NCI-H2081 treated with DMSO at 0.1 percent for 48 hours (cell line): Measurements from ENCODE around the gene DDX10.
A peak's percentile ranks its signal among the peaks of the same experiment; 100 is the strongest.
"Not testable (repeated sequence)": the region's sequence is repeated elsewhere in the genome, so short reads cannot be mapped to it uniquely, and the experiment has no call there.

Source experiments
- DNase-seq: peaks from one replicate; lab custom pipeline; 2025; lab: John Stamatoyannopoulos, UW

Gene DDX10

DNA sequence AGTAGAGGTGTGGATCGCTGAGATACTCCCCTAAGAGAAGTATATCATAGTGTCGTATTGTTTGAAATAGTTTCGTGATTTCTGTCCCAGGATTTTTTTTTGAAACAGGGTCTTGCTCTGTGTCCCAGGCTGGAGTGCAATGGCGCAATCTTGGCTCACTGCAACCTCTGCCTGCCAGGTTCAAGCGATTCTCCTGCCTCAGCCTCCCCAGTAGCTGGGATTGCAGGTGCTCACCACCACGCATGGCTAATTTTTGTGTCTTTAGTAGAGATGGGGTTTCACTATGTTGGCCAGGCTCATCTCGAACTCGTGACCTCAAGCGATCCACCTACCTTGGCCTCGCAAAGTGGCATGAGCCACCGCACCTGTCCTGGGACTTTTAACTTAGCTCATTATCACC, 159.1 kb downstream of the DDX10 start:
- DNase-seq = not testable (repeated sequence)

DNA sequence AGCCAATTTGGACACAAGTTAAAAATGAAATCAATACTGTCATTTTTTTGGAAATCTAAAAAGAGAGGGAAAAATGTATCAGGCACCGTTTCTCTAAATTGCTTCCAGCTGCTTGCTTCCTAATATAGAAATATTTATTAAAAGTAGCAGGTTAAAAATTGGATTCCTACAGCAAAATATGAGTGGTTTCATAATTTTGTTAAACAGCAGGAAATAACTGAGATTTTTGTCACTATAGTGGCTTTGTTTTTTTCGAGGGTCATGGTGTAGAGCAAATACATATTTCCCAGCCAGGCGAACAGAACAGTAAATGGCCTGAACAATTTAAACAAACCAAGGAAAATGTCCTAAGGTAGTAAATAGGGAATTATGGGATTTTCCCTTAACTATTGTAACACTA, 159.7 kb downstream of the DDX10 start:
- DNase-seq = no peak

DNA sequence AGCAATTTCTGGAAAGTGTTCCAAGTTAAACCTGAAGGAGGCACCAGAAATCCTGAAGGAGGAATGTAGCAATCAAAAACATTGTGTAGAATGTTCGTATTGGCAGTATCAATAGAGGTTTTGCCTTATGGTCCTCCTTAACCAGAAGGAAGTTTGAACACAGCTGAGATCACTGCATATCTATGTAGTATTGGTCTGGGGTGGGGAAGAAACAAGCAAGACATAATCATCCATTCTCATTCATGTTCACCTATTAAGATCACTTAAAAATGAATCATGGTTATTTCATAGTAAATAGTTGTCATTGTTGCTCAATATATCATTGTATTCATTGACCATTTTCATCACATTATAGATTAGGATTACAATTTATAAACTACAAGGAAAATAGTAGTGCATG, 160.5 kb downstream of the DDX10 start:
- no peak for DNase-seq

DNA sequence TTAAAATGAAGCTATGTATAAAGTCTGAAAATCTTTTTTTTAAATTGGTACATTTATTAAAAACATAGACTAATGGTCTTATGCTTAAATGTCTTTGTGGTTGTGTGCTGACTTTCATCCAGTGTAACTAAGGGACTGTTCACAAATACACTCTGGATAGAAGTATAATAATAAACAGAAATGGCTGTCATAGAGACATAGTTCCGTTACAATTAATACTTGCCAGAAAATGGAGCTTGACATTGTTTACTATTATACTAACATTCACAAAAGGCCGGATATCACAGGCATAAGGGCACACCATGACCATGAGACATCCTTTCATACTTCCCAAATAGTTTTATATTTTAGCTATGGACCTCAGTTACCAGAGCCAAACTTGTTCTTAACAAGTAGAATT, 161.3 kb downstream of the DDX10 start:
- DNase-seq = no peak

DNA sequence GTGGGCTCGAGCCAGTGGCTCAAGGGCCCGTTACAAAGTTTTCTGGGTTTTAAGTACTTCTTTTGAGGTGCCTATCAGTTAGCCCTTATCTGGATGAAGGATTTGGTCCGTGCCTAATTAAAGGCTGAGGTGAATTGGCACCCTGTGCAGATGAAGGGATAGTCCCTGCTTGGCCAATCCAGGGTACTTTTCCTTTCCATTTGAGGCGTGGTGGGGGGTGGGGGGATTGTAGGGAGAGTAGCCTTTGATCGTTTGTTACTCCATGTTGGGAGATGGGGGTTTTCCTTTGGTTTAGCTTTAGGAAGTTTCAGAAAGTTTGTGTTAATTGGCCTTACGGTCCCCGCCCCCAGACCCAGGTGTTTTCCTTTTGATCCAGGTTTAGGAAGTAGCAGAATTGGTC, 170.8 kb downstream of the DDX10 start:
- no peak for DNase-seq

DNA sequence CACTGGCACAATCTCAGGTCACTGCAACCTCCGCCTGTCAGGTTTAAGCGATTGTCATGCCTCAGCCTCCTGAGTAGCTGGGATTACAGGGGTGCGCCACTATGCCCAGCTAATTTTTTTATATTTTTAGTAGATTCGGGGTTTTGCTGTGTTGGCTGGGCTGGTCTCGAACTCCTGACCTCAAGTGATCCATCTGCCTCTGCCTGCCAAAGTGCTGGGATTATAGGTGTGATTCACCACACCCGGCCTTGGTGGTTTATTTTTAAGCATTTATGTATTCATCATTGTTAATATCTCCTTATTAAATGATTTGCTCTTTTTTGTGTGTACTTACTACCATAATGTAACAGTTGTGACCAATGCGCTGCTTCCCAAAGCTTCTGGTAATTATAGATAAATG, 171.7 kb downstream of the DDX10 start:
- DNase-seq = no peak

DNA sequence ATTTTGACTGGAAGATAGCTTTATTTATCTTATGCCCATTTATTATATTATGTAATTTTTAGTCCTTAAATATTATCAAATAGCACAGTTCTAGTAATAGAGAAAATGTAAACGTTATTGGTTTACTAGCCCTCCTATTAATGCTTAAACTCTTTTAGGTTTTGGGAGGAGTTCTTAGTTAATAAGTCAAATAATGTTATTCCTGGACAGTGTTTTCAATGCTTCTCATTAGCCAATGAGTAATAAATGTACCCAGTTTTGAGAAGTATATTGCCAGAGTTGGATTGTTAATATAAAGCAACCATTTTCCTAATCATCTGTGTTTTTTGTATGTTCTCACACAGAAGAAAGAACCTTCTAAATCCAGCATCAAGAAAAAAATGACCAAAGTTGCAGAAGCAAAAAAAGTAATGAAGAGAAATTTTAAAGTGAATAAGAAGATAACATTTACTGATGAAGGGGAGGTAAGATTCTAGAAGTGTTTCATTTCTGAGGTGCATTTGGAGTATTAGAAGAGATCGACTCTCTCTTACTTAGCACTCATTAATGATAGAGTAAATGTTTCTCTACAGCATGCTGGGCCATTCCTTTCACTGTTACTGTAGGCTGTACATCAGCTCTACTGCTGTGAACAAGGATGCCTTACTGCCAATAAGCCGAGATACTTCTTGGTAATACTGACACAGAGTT, 173.4 kb downstream of the DDX10 start:
- DNase-seq = no peak

DNA sequence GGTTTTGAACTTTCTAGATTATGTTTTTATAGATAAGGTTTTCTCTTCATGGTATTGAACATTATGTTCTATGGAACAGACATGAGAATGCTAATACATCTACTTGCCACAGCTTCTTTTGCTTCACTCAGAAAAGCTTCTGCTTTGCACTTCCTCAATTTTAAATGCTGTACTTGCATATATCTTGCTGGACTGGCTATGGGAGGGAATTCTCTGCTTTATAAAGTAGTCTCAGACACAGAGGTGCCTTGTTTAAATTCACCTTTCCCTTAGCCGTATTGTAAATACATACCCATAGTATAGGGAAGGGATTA, 173.9 kb downstream of the DDX10 start:
- DNase-seq = no peak

DNA sequence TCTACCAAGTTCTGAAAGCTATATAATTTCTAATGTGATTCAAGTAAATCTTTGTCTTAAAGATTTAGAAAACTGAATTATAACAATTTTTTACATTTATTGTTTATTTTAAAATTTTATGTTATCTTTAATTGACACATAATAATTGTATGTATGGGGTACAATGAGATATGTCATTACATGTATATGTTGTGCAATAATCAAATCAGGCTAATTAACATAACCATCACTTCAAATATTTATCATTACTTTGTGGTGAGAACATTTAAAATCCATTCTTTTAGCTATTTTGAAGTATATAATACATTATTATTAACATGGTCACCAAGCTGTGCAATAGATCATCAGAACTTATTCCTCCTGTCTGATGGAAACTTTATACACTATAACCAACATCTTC, 181.1 kb downstream of the DDX10 start:
- DNase-seq = no peak

DNA sequence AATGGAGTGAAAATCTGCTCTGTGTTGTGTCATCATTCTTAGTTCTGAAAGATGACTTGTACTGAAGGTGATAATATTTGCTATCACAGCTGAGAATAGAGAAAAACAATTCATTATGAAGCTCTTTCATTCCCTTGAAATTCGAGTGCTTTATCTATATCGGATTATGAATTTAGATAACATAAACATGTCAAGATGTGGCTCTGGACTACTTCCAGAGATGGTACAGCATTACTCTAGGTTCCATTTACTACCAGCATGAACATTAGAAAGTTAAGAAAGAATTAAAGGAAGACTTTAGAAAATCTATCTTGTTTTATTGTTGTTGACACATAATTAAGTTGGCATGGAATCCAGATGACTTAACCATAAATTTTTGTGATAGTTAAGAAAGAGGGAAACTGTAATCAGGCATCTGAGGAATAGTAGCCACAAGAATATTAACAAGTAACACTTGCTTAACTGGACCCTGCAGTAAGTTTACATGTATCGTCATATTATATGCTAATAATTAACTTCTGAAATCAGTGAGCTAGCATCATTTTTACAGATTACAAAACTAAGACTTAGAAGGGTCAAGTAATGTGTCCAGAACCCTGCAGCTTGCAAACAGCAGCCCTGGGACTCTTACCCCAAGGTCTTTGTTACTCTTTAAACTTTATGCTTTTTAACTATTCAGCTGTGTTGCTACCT, 182.6 kb downstream of the DDX10 start:
- no peak for DNase-seq

DNA sequence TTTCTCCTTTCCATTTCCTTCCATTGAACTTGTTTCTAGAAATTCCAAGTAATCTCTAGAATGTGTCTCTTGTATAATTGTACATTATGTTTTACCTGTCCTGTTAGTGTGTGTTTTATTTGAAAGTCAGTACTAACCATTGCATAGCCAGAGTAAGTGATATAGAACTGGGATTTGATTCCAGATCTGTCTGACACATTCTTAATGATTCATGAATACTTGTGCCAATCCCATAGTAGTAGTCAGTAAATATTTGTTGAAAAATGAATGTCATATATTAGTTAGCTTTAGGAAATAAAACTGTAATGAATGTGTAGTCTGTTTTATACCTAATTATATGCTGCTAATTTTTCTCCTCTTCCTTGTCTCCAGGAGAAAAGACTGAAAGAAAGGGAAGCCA, 186.9 kb downstream of the DDX10 start:
- no peak for DNase-seq

DNA sequence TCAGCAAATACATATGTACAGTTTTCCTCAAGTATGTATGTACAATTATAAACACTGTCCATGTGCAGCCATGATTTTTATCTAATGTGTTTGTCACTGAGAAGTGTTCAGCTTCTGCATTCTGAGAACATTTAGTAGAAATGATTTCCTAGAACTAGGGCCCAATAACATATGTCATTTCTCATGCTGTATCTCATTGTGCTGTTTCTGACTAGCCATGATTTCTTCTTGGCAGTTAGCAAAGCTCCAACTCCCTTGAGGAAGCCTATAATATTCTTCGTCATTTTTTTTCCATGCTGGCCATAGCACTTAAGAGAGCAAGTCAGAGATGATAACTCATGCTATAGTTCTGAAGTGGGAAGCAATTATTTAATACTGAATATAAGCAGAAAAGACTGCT, 187.8 kb downstream of the DDX10 start:
- DNase-seq = no peak

DNA sequence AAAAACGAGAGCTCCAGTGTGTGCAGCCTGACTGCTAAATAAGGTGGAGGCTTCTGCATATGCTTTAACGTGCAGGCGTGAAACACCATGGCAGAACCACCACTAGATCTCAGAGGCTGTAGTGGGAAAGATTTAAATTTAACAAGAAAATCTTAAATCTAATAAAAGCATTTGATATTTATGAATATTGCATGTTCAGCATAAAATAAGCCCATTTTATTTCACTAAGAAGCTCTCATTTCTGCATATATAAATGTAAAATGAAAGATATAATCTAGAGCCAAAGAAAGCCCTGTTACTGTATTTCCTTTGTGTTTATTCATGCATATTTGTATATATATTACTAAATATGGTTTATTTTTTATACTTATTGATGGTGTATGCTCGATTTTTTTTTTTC, 188.3 kb downstream of the DDX10 start:
- no peak for DNase-seq

DNA sequence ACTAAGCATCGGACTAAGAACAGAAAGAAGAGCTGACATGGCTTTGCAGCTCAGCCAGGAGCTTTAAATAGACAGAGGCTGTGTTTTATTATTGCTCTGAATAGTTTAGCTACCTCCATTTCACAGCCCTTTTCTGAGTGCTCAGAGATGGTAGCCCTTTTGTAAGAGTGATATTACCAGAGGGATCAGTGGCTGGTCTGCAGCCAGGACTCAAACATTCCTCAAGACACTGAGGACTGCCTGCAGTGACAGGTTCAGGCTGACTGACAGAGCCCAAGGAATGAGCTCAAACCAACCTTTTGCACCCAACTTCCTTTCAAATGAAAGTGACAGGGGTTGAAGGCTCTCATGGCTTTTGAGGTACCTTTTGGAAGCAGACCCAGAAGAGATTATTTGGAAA, 189.0 kb downstream of the DDX10 start:
- DNase-seq = no peak

DNA sequence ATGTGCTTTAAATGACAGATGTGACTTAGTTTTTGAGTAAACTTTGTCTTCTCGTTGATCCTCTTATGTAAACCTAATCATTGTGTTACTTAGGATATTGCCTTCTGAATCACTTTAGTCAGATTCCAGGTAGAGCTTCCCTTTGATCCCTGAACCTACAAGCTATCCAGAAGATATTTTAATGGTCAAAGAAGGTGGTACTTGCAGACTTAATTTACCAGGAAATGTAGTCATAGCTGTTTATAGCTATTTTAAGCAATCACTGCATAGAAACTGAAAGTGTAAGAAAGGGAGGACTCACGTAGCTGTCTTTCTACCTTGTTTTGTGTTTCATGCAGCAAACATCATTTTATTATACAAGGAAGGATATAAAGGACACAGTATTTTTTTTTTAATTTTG, 189.5 kb downstream of the DDX10 start:
- no peak for DNase-seq

DNA sequence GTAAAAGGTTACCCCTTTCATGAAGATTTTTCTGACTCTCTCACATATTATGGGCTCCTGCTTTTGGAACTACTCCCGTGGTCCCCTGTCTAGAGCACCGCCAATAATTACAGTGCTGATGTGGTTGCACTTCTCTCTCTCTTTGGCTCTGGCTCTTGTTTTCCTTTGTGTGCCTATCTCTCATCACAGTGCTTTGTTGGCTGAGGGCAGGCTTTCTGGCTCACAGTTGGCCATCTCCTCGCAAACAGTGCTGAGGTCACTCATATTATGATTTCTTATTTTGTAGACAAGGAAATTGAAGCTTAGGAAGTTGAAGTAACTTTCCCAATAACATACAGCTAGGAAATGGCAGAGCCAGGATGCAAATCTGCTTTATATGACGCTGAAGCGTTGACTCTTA, 192.5 kb downstream of the DDX10 start:
- peak; percentile 7 for DNase-seq

DNA sequence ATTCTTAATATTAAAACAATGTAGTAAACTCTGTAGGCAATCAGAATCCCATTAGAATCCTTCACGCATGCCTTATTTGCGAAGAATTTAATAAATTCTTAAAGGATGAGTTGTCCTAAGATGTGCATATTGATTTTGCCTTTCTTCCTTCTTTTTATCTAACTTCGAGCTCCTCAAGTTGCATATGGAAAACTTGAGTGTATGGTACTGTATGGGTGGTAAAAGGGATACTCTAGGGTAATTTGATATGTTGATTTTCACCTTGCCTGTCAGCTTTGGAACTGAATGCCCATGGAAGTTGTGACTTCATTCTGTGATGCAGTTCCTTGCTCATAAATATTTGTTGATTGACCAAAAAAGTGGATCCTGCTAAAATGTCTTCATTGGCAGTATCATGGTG, 193.8 kb downstream of the DDX10 start:
- DNase-seq = no peak

DNA sequence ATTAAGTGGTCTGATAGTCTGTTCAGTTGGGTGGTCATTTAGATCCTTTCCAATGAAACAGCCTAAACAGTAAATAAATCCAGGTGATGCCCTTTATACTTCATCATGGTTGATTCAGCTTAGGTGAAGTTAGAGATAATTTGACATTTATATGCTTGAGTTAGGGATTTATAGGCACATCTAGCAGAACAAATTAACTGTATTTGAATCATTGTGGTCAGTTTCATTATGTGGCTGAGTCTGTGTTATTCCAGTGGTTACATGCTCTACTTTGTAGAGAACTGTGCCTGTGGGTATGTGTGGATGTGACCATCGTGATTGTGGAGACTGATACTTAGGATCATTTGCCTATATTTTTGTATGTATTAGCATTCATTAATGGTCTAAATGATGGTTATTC, 194.6 kb downstream of the DDX10 start:
- DNase-seq = no peak

DNA sequence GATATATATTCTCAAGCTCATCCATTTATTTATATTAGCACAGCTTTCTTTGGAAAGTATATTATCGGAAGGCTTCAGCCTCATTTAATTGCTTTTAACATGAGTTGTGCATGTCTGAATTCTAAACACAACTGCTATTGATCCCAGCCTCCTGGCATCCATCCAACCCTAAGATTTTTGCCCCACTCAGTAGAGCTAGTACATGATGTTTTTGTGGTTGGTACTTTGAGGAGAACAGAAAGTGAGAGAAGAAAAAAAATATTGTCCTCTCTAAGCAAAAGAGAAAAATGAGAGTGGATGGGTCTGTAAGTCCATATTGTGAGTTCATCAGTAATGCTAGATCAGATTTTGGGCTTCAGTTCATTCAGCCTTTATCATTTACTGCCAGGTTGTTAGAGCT, 198.7 kb downstream of the DDX10 start:
- DNase-seq = no peak

DNA sequence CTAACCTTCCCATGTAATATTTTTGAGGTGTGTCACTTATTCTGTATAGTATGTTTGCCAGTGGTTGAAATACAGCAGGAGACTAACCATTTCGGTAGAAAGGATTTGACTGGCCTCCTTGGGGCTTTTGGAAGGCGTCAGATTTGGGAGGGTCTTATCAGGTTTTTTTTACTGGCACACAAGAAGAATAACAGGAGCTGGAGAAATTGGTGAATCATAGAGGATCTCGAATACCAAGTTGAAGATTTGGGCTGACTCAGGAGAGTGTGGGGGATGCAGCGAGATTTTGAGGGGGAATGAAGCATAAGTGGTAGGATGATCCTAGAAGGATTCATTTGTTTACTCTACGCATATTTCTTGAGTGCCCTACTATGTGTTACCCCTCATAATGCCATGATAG, 200.5 kb downstream of the DDX10 start:
- no peak for DNase-seq

DNA sequence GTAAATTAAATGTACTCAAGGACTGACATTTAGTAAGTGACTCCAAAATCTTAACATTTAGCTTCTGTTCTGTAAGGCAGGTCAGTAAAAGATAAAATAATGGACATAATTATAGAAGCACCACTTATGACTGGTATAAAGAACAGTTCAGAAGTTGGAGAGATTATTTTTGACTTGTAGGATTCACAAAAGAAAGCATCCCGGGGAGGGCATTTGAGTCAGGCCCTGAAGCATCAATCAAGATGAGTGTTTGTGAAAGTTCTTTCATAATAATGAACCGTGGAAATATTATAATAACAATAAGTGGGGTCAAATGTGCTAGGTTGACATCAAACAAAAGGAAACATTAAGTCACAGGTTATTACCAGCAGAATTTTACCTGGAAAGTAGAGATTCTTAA, 201.9 kb downstream of the DDX10 start:
- DNase-seq = no peak

DNA sequence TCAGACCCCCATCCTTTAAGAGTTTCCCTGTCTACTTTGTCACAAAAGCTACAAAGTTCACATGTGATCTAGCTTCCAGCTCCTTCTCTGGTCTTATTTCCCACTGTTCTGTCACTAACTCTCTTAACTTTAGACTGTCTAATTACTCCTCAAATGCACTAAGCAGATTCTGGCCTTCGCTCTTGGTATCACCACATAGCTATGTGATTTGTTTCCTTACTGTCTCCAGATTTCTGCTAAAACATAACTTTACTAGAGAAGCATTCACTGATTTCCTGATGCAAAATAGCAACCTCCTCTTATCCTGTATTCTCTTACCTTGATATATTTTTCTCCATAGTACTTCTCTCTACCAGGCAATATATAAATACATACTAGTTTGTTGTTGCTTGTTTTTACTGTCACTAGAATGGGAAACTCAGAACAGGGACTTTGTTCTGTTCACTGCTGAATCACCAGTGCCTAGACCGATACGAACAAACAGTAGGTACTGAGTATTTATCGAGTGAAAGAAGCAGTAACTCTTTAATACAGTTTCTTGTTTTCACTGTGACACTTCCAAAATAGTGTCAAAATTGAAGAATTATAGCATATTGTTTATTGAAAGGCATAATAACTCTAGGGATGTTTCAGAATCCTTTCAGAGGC, 205.6 kb downstream of the DDX10 start:
- no peak for DNase-seq

DNA sequence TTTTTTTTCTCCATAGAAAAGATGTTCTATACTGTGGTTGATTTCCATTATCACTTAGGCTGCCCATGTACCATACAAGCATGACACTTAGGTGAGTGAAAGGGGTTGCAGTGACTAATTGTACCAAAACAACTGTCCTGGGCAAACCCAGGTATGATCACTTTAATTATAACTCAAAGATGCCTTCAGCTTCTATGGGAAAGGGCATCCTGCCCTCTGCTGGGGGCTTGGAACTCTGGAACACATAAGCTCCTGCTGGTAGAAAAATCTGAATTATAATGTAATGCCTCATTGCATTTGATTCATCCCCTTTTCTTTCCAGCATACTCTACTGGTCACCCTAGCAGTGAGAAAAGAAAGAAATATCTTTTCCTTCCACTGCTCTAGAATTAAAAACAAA, 206.3 kb downstream of the DDX10 start:
- DNase-seq = no peak

DNA sequence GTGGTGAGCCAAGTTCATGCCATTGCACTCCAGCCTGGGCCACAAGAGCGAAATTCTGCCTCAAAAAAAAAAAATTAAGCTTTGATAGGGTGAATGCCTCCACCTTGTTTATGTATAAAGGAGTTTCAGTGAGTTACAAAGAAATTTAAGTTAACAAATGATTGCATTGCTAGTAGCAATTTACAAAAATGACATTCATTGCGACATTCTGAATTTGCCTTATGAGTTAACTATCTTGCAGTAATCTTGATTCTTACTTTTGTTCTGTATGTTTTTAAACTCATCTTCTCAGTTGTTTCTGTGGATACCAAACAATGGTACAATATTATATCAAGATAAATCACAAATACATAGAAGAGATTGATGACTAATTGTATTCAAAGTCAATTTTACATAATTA, 207.0 kb downstream of the DDX10 start:
- no peak for DNase-seq
